HL-60 (cell line): Measurements from ENCODE around the gene SDSL.

Experiments
- DNase-seq, 2 experiments: peaks; one replicate each; pipeline ENCODE4 v3.0.0-alpha.2; 2010 to 2020; ENCODE audit warnings: low read depth in 1 of 2, low spot score in 1 of 2
- H3K27ac ChIP-seq: fragments of 250-450 bp; sonication (Bioruptor Pico); replicated peaks from 2 replicates; pipeline ENCODE4 v1.5.1; 2020; ENCODE audit warnings: mild to moderate bottlenecking, moderate library complexity
- H3K27me3 ChIP-seq: fragments of 250-450 bp; sonication (Bioruptor Pico); 2 replicates; pipeline ENCODE4 v1.5.1; 2021; ENCODE audit warnings: mild to moderate bottlenecking, moderate library complexity; ENCODE audit not compliant: insufficient read depth, poor library complexity, severe bottlenecking
- H3K4me3 ChIP-seq: replicated peaks from 2 replicates; pipeline ENCODE4 v1.5.1; 2011; ENCODE audit warnings: mild to moderate bottlenecking, control low read depth, low read length; ENCODE audit not compliant: insufficient read depth
- CTCF ChIP-seq: IDR thresholded peaks from one replicate; pipeline ENCODE4 v1.5.1; 2011; ENCODE audit warnings: low read length, control low read depth, inconsistent platforms; ENCODE audit not compliant: insufficient read depth
- GABPA ChIP-seq: IDR thresholded peaks from 2 replicates; pipeline ENCODE4 v1.6.1; 2012; ENCODE audit warnings: low read depth
- POLR2AphosphoS5 ChIP-seq: IDR thresholded peaks from 2 replicates; pipeline ENCODE4 v1.6.1; 2012; ENCODE audit warnings: low read depth
- REST ChIP-seq: IDR thresholded peaks from 2 replicates; pipeline ENCODE4 v1.6.1; 2012; ENCODE audit warnings: low read depth; ENCODE audit not compliant: insufficient replicate concordance
- SPI1 ChIP-seq: IDR thresholded peaks from 2 replicates; pipeline ENCODE4 v1.6.1; 2012; ENCODE audit warnings: low read depth, mild to moderate bottlenecking, borderline replicate concordance

SDSL gene

GRCh38 chr12:113456761-113457160 lies 34.6 kb downstream of the SDSL start:
- H3K4me3 ChIP-seq = no peak overlapping the region
- TF ChIP-seq GABPA = no peak
- TF ChIP-seq CTCF = no peak
- peak; percentile 8; the same call in 1 of the 2 replicates for TF ChIP-seq SPI1
- peaks cover 9% of the 10 kb centered on the region for H3K27me3 ChIP-seq
- no peak for DNase-seq
- H3K27ac ChIP-seq = no peak overlapping the region

- Histone ChIP-seq H3K4me3 (no peak overlapping the region), H3K27ac (no peak overlapping the region), H3K27me3 (peaks cover 9% of the 10 kb centered on the region)
- DNase-seq = no peak
- TF ChIP-seq CTCF = no peak
- TF ChIP-seq GABPA = no peak
- no peak for TF ChIP-seq REST
- TF ChIP-seq SPI1 = no peak
- no peak for TF ChIP-seq POLR2AphosphoS5
Observed at GRCh38 chr12:113457185-113457584, 35.0 kb downstream of the SDSL start.

- TF ChIP-seq SPI1 (no peak), POLR2AphosphoS5 (no peak), REST (no peak), GABPA (no peak), CTCF (no peak)
- Histone ChIP-seq H3K27ac (no peak overlapping the region), H3K4me3 (no peak overlapping the region), H3K27me3 (peaks cover 9% of the 10 kb centered on the region)
- DNase-seq = no peak
Observed at GRCh38 chr12:113457710-113458109, 35.5 kb downstream of the SDSL start.

- TF ChIP-seq GABPA (no peak), POLR2AphosphoS5 (no peak)
- peaks cover 29% of the 10 kb centered on the region for H3K27me3 ChIP-seq
- DNase-seq = no peak
- H3K27ac ChIP-seq = no peak overlapping the region
- H3K4me3 ChIP-seq = no peak overlapping the region
Observed at GRCh38 chr12:113459981-113460380, 37.8 kb downstream of the SDSL start.
